Uterus (tissue), 2 donors: Measurements from ENCODE around the gene FARP2.

Experiments used
- POLR2A ChIP-seq, 2 donors: fragments of 450-650 bp; IDR thresholded peaks; one replicate each; pipeline ENCODE4 v1.6.1; 2016; ENCODE audit warnings: antibody characterized with exemption in 2 of 2, mild to moderate bottlenecking in 1 of 2, moderate library complexity in 1 of 2
- TF ChIP-seq, protein P1 (sequence below), 4 experiments: fragments of 200-600 bp in 2 of 4; fragments of 450-650 bp in 2 of 4; sonication (generic) in 2 of 4; IDR thresholded peaks; one replicate each; pipeline ENCODE4 v1.5.1; 2016 to 2019; ENCODE audit warnings: antibody characterized with exemption in 4 of 4, mild to moderate bottlenecking in 2 of 4, moderate library complexity in 1 of 4

DNA sequence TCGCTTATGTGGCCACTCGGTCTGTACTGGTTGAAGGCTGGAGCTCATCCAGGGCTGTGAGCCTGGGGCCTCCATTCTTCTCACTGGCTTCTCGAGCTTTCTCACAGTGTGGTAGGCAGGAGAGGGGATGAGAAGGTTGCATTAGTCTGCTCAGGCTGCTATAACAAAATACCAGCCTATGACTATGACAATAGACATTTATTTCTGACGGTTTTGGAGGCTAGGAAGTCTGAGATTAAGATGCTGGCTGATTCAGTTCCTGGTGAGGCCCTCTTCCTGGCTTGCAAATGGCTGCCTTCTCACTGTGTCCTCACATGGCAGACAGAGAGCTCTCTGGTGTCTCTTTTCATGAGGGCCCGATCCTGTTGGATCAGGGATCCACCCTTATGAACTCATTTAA is 158.5 kb downstream of the FARP2 start:
- TF ChIP-seq, protein P1, sequence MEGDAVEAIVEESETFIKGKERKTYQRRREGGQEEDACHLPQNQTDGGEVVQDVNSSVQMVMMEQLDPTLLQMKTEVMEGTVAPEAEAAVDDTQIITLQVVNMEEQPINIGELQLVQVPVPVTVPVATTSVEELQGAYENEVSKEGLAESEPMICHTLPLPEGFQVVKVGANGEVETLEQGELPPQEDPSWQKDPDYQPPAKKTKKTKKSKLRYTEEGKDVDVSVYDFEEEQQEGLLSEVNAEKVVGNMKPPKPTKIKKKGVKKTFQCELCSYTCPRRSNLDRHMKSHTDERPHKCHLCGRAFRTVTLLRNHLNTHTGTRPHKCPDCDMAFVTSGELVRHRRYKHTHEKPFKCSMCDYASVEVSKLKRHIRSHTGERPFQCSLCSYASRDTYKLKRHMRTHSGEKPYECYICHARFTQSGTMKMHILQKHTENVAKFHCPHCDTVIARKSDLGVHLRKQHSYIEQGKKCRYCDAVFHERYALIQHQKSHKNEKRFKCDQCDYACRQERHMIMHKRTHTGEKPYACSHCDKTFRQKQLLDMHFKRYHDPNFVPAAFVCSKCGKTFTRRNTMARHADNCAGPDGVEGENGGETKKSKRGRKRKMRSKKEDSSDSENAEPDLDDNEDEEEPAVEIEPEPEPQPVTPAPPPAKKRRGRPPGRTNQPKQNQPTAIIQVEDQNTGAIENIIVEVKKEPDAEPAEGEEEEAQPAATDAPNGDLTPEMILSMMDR (IDR thresholded peaks at IDR 0.05), result no peak
- TF ChIP-seq POLR2A (IDR thresholded peaks at IDR 0.05), result no peak
